ENCODE data around the gene KIF6. TPM values are rescaled to one million over a fixed set of nuclear protein-coding genes. Genes with fewer than 3 reads are reported as not detected.

The KIF6 gene
- total RNA-seq, 1 donor from 2014 or later = not detected

- Histone ChIP-seq H3K36me3 (ENCODE audit: control insufficient read depth, insufficient read depth, low read length) (no peaks in the 10 kb centered on the region), H3K27me3 (ENCODE audit: control insufficient read depth, insufficient read depth, low read length) (no peaks in the 10 kb centered on the region), H3K4me3 (ENCODE audit: low read depth, low read length) (no peak overlapping the region)
- FAIRE-seq (no peak), DNase-seq (ENCODE audit: low read depth) (no peak)
- no peak for TF ChIP-seq CTCF (IDR thresholded peaks at IDR 0.05; ENCODE audit: insufficient read depth, low read length, severe bottlenecking)
These were observed 29.8 kb downstream of the KIF6 start for GRCh38 chr6:39695447-39695846.

GRCh38 chr6:39693206-39693605, 32.0 kb downstream of the KIF6 start:
- no peak overlapping the region for H3K4me3 ChIP-seq (ENCODE audit: low read depth, low read length)
- DNase-seq (ENCODE audit: low read depth) (no peak), FAIRE-seq (no peak)
- no peak for TF ChIP-seq CTCF (IDR thresholded peaks at IDR 0.05; ENCODE audit: insufficient read depth, low read length, severe bottlenecking)
- no peaks in the 10 kb centered on the region for H3K36me3 ChIP-seq (ENCODE audit: control insufficient read depth, insufficient read depth, low read length)
- H3K27me3 ChIP-seq (ENCODE audit: control insufficient read depth, insufficient read depth, low read length) = no peaks in the 10 kb centered on the region

- H3K36me3 ChIP-seq (ENCODE audit: control insufficient read depth, insufficient read depth, low read length) = no peaks in the 10 kb centered on the region
- TF ChIP-seq CTCF (IDR thresholded peaks at IDR 0.05; ENCODE audit: insufficient read depth, low read length, severe bottlenecking) = no peak
- peak; percentile 55 for DNase-seq (ENCODE audit: low read depth)
- no peak for FAIRE-seq
- no peak overlapping the region for H3K4me3 ChIP-seq (ENCODE audit: low read depth, low read length)
- no peaks in the 10 kb centered on the region for H3K27me3 ChIP-seq (ENCODE audit: control insufficient read depth, insufficient read depth, low read length)
These were observed 36.7 kb downstream of the KIF6 start for GRCh38 chr6:39688494-39688893.

- Histone ChIP-seq H3K36me3 (ENCODE audit: control insufficient read depth, insufficient read depth, low read length) (no peaks in the 10 kb centered on the region), H3K27me3 (ENCODE audit: control insufficient read depth, insufficient read depth, low read length) (no peaks in the 10 kb centered on the region), H3K4me3 (ENCODE audit: low read depth, low read length) (no peak overlapping the region)
- no peak for FAIRE-seq
- DNase-seq (ENCODE audit: low read depth) = no peak
- TF ChIP-seq CTCF (IDR thresholded peaks at IDR 0.05; ENCODE audit: insufficient read depth, low read length, severe bottlenecking) = no peak
These were observed 38.2 kb downstream of the KIF6 start for GRCh38 chr6:39686976-39687375.

- no peaks in the 10 kb centered on the region for H3K27me3 ChIP-seq (ENCODE audit: control insufficient read depth, insufficient read depth, low read length)
- no peak for DNase-seq (ENCODE audit: low read depth)
- FAIRE-seq = no peak
- TF ChIP-seq CTCF (IDR thresholded peaks at IDR 0.05; ENCODE audit: insufficient read depth, low read length, severe bottlenecking) = no peak
- no peak overlapping the region for H3K4me3 ChIP-seq (ENCODE audit: low read depth, low read length)
- no peaks in the 10 kb centered on the region for H3K36me3 ChIP-seq (ENCODE audit: control insufficient read depth, insufficient read depth, low read length)
These were observed 39.3 kb downstream of the KIF6 start for GRCh38 chr6:39685938-39686337.

GRCh38 chr6:39685489-39685826, 39.8 kb downstream of the KIF6 start:
- Histone ChIP-seq H3K27me3 (ENCODE audit: control insufficient read depth, insufficient read depth, low read length) (no peaks in the 10 kb centered on the region), H3K36me3 (ENCODE audit: control insufficient read depth, insufficient read depth, low read length) (no peaks in the 10 kb centered on the region), H3K4me3 (ENCODE audit: low read depth, low read length) (no peak overlapping the region)
- no peak for TF ChIP-seq CTCF (IDR thresholded peaks at IDR 0.05; ENCODE audit: insufficient read depth, low read length, severe bottlenecking)
- DNase-seq (ENCODE audit: low read depth) (no peak), FAIRE-seq (no peak)

Measured in bronchial epithelial cell (primary cell).